Hepatic stellate cell (primary cell): ENCODE data around the gene SEPTIN8.

Experiments
- DNase-seq: peaks from one replicate; pipeline ENCODE4 v3.0.0; 2011; ENCODE audit warnings: low spot score

The SEPTIN8 gene, protein sequence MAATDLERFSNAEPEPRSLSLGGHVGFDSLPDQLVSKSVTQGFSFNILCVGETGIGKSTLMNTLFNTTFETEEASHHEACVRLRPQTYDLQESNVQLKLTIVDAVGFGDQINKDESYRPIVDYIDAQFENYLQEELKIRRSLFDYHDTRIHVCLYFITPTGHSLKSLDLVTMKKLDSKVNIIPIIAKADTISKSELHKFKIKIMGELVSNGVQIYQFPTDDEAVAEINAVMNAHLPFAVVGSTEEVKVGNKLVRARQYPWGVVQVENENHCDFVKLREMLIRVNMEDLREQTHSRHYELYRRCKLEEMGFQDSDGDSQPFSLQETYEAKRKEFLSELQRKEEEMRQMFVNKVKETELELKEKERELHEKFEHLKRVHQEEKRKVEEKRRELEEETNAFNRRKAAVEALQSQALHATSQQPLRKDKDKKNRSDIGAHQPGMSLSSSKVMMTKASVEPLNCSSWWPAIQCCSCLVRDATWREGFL

DNA sequence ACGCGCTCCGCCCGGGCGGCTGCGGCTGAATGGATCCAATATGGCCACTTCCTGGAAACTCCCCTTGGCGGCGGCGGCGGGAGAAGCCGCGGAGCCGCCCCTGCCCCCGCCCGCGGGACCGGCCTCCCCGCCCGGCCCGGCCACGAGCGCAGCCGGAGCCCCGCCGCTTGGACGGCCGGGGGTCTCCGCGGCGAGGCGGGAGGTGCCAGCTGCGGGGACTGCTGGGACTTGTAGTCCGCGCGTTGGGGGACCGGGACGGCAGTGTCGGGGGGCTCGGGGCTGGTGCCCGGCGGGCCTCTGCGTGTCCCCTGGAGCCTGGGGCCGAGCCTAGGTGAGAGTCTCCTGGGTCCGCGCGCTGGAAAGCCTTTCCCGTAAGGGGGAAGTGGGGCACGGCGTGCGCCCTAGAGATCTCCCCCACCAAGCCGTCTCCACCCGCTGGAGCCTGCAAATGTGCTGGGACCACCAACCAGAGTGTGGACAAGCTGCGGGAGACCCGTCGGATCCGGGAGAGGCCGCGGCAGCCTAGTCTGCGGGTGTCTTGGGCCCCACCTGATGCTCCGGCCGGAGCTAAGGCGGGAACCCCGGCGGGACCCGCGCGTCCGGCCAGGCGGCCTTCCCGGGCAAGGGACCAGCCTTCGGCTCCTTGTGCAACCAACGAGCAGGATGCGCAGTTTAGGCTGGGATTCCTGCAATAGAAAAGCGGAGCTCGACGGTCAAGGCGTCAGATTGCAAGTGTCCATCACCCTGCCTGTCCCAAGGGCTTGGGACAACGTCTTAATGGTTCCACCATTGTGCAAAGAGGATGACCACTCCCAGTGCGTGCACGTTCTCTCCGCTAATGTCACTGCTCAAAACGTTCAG lies at the start of gene SEPTIN8:
Gene SEPTIN8, minus strand, starts transcription at position 31 of the 861 bp plus-strand sequence. CDS start 102 bp downstream, outside the sequence.
- peak; percentile 69 for DNase-seq

GRCh38 chr5:132826424-132827082 lies 49.5 kb upstream of the SEPTIN8 start:
- DNase-seq, result no peak

- no peak for DNase-seq
Measured at GRCh38 chr5:132825834-132826391, 48.9 kb upstream of the SEPTIN8 start.

- no peak for DNase-seq
Measured at GRCh38 chr5:132825033-132825833, 48.2 kb upstream of the SEPTIN8 start.

GRCh38 chr5:132824426-132824825 lies 47.4 kb upstream of the SEPTIN8 start:
- DNase-seq, result no peak

DNA sequence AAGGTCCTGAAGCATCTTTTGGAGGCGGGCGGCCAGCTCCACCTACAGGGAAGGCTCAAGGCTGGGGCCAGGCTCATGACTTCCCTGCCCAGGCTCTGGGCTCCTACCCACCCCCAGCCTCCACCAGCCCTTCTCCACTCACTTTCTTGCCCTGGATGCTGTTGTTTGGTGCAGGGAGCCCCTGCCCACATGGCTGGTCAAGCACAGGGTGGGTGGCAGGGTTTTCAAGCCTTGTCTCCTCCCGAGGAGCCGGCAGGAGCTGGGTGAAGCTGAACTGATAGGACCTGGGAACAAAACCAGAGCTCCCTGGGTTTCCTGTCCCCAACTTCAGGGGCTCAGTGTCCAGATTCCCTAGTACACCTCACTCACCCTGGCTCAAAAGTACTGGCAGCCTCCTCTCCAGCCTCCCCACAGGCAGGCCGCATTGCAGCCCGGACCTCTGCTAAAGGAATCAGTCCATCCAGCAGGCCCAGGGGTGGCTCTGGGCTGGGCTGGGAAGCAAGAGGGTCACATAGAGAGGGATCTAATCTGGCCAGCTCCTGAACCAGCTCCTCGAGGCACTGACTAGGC lies 46.5 kb upstream of the SEPTIN8 start:
- no peak for DNase-seq

- no peak for DNase-seq
Measured at GRCh38 chr5:132822650-132823480, 45.8 kb upstream of the SEPTIN8 start.

DNA sequence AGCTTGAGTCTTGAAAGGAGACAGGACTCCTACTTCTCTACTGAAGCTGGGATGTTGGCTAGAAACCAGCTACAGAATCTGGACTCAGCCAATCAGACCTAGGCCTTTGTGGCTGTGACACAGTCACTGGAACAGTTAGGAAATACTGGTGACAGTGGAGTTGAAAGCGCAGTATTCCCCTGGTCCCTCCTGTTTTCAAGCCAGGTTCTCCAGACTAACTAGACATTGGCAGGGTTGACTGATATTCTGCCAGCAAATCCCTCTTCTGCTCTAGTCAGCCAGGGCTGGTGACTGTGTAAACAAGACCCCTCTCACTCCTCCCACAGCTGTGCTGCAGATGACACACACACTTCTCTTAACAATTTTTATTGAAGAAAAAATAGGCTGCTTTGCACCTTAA lies 44.8 kb upstream of the SEPTIN8 start:
- no peak for DNase-seq

DNA sequence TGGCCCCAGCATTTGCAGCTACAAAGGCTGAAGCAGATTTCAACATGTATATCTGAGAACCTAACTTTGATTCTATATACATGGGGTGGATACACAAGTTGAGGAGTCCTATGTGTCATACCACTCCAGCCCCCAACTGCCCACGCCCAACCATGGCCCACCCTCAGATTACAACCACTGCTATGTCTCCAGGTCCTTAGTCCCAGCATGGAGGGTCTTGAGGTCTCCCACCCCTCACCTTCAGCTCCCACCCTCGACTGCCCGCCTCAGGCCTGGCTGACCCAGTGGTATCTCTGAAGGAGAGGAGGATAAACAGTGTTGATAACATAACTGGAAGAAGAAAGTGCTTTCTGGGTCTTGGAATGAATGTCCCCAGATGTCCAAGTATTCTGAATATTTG lies 44.3 kb upstream of the SEPTIN8 start:
- DNase-seq, result no peak

DNA sequence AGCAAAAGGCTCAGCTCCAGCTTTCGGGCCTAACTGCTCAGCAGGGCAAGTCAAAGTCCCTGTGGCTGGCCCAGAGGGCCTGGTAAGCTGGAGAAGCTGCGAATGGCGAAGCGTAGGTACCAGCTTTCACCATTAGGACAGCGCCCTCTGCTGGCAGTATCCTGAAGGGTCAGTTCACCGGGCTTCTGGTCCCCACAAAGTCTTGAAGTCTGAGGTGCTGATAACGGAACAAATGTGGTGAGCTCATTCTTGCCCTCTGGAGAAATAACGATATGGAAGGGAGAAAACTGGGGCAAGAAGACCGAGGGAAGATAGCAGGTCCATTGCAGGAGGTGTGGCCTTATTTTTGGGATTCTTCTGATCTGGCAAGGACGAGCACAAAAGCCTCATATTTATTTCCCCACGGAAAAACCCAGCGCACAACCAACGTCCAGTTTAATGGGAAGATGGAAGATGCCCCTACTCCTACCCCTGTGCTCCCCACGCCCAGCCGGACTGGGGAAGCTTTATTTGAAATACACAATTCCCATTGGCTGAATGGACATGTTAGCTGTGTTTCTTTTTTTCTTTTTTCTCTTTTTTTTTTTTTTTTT lies 43.2 kb upstream of the SEPTIN8 start:
- peak; percentile 93 for DNase-seq

DNA sequence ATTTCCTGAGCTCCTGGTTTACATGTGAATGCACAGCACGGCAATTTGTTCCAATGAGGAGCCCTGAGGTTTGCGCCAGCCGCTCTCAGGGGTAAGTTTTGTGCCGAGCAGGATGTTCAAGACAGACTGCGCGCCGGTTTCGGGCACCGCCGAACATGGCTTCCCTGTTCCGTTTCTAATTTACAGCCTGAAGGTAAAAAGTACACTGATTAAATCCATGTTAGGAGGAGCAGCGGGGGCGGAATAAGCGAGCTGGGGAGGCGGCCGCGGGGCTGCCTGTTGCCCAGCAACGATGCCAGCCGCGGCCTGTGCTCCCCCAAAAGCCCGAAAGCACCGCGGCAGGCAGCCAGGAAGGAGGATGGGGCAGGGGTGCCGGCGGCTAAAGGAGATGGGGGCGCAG lies 42.4 kb upstream of the SEPTIN8 start:
- no peak for DNase-seq

DNA sequence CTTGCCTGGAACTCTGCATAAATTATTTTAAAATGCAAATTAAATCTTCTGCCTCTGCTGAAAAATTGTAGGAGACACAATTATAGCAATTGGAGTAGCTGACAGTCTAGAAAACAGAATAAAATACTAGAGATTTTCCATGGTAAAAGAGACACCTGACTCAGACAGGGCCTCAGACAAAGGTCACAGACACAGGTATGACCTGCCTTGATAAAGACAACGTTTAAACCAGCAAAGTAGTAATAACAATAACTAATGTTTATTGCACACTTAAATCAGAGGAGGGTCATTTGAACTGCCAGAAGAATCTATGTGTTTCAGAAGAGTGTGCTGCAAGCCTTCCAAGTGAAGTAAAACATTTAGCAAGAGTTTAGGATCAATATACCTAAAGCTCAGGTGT lies 40.0 kb upstream of the SEPTIN8 start:
- no peak for DNase-seq

DNA sequence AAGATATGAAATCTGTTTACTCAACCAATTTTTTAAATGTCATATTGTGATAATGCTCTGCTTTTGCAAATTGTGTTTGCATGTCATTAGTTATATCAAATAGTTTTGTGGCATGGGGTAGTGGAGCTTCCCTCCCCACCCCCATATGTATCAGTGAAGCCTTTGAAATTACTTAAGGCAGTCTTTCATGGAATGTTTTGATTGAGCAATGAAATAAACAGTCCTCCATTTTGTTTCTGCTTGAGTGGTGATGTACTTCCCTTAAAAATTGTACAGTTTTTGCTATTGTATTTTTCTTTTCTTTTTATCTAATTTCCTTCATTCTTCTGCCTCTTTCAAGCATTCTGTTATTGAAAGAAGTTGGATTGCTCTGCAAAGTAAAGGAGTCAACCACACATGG lies 39.5 kb upstream of the SEPTIN8 start:
- no peak for DNase-seq

- DNase-seq, result no peak
Measured at GRCh38 chr5:132816083-132816482, 39.0 kb upstream of the SEPTIN8 start.

DNA sequence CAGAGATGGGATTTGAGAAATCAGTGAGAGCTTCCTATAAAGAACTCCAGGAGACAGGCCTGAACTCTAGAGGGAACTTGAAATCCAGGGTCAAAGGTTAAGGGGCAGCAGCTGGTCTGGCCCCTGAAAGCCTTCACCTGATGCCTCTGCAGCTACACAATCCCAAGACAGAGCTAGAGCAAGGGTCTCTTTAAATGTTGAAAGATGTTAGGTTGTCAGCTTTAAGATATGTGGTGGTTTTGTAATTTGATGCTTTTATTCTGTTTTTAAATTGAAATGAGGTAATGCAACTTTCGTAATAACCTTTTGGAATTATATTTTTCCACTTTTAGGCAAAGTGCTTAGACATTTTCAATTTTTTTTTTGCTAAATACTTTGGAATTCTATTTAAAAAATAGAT lies 38.4 kb upstream of the SEPTIN8 start:
- DNase-seq, result no peak

DNA sequence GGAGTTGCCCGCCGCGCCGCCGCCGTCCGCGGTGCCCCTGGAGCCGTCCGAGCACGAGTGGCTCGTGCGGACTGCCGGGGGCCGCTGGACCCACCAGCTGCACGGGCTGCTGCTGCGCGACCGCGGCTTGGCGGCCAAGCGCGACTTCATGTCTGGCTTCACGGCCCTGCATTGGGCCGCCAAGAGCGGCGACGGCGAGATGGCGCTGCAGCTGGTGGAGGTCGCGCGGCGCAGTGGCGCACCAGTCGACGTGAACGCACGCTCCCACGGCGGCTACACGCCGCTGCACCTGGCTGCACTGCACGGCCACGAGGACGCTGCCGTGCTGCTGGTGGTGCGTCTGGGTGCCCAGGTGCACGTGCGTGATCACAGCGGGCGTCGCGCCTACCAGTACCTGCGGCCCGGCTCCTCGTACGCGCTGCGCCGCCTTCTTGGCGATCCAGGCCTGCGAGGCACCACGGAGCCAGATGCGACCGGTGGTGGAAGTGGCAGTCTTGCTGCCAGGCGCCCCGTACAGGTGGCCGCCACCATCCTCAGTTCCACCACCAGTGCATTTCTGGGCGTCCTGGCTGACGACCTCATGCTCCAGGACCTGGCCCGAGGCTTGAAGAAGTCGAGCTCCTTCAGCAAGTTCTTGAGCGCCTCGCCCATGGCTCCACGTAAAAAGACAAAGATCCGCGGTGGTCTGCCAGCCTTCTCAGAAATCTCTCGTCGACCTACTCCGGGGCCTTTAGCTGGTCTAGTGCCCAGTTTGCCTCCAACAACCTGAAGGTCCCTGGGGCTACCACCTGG lies 37.7 kb upstream of the SEPTIN8 start:
- DNase-seq, result no peak

- no peak for DNase-seq
Measured at GRCh38 chr5:132813599-132814502, 36.8 kb upstream of the SEPTIN8 start.
